Retinal pigment epithelial cell (primary cell): ENCODE data around the gene SPAG5.
A peak's percentile ranks its signal among the peaks of the same experiment; 100 is the strongest.
"Not testable (repeated sequence)": the region's sequence is repeated elsewhere in the genome, so short reads cannot be mapped to it uniquely, and the experiment has no call there.

Source experiments
- DNase-seq: peaks from one replicate; pipeline ENCODE4 v3.0.0-alpha.2; 2010; ENCODE audit warnings: low read depth
- H3K4me3 ChIP-seq: 2 replicates; pipeline ENCODE4 v1.5.1; 2011; ENCODE audit warnings: mild to moderate bottlenecking, low read length, control low read depth, moderate library complexity
- CTCF ChIP-seq: conservative IDR thresholded peaks from 2 replicates; pipeline ENCODE4 v1.5.1; 2011; ENCODE audit warnings: low read depth, low read length, control low read depth, inconsistent platforms

The SPAG5 gene

GRCh38 chr17:28610376-28610775 is 11.6 kb upstream of the SPAG5 start:
- no peak for DNase-seq
- no peak for TF ChIP-seq CTCF
- H3K4me3 ChIP-seq: no peak overlapping the region

- not testable (repeated sequence) for DNase-seq
Observed at GRCh38 chr17:28604031-28604430, 5.2 kb upstream of the SPAG5 start.

GRCh38 chr17:28599311-28600184 is 723 bp upstream of the SPAG5 start:
- peak; percentile 33 for DNase-seq
- H3K4me3 ChIP-seq: peak overlapping the region; percentile 89
- no peak for TF ChIP-seq CTCF

More at GRCh38 chr17:28604031-28604430, 5.2 kb upstream of the SPAG5 start:
- H3K4me3 ChIP-seq: not testable (repeated sequence)

- TF ChIP-seq CTCF: no peak
- H3K4me3 ChIP-seq: peak overlapping the region; percentile 89
- DNase-seq: no peak
Observed at GRCh38 chr17:28598389-28598788, 436 bp downstream of the SPAG5 start.

GRCh38 chr17:28597606-28598383 is 1.0 kb downstream of the SPAG5 start:
- no peak for TF ChIP-seq CTCF
- no peak for DNase-seq
- H3K4me3 ChIP-seq: peak overlapping the region; percentile 89

GRCh38 chr17:28592260-28592659 is 6.6 kb downstream of the SPAG5 start:
- no peak for TF ChIP-seq CTCF
- H3K4me3 ChIP-seq: no peak overlapping the region
- no peak for DNase-seq

- no peak for TF ChIP-seq CTCF
- H3K4me3 ChIP-seq: no peak overlapping the region
- DNase-seq: no peak
Observed at GRCh38 chr17:28585851-28586250, 13.0 kb downstream of the SPAG5 start.
